Measurements from ENCODE around the gene TARM1. TPM values are rescaled to one million over a fixed set of nuclear protein-coding genes. Genes with fewer than 3 reads are reported as not detected.

TARM1 gene
- total RNA-seq, 2 donors from 2014 or later, result not detected

Other genes with a start within 250 kb of the TARM1 start
- 100 to 1,000 TPM; 392 to 670 TPM for gene MYADM, start 213.5 kb downstream of the TARM1 start, total RNA-seq
- 1 to 10 TPM; 1.1 to 1.4 TPM for gene PRKCG, start 199.2 kb downstream of the TARM1 start, total RNA-seq
- not detected for gene CACNG7, start 172.1 kb downstream of the TARM1 start, total RNA-seq
- gene CACNG8, start 118.4 kb downstream of the TARM1 start, total RNA-seq, result under 1 TPM; 0.05 to 0.22 TPM
- not detected for gene CACNG6, start 89.7 kb downstream of the TARM1 start, total RNA-seq
- gene VSTM1, start 17.5 kb downstream of the TARM1 start, total RNA-seq, result under 1 TPM in 1 of 2 donors, not detected in 1; 0.73 TPM
- 1 to 10 TPM in 1 of 2 donors, under 1 TPM in 1; 0.83 to 2.5 TPM for gene OSCAR, start 19.4 kb upstream of the TARM1 start, total RNA-seq
- 10 to 100 TPM; 49.9 to 54.6 TPM for gene NDUFA3, start 21.5 kb upstream of the TARM1 start, total RNA-seq
- gene TFPT, start 34.3 kb upstream of the TARM1 start, total RNA-seq, result 10 to 100 TPM; 14.9 TPM
- 10 to 100 TPM; 49.4 to 56.8 TPM for gene PRPF31, start 34.4 kb upstream of the TARM1 start, total RNA-seq
- 10 to 100 TPM; 44.5 to 45.4 TPM for gene CNOT3, start 56.4 kb upstream of the TARM1 start, total RNA-seq
- 1 to 10 TPM; 8.0 to 9.0 TPM for gene LENG1, start 78.4 kb upstream of the TARM1 start, total RNA-seq
- gene TMC4, start 91.8 kb upstream of the TARM1 start, total RNA-seq, result 1 to 10 TPM; 1.3 to 3.1 TPM
- gene MBOAT7, start 108.2 kb upstream of the TARM1 start, total RNA-seq, result 10 to 100 TPM; 18.4 to 24.5 TPM
- gene TSEN34, start 109.9 kb upstream of the TARM1 start, total RNA-seq, result 1 to 10 TPM; 8.1 to 8.9 TPM
- gene RPS9, start 119.5 kb upstream of the TARM1 start, total RNA-seq, result 1,000 to 10,000 TPM; 1,676 to 1,883 TPM
- 1 to 10 TPM; 5.2 to 6.2 TPM for gene LILRB3, start 141.6 kb upstream of the TARM1 start, total RNA-seq
- 1 to 10 TPM in 1 of 2 donors, under 1 TPM in 1; 0.91 to 2.4 TPM for gene LILRA6, start 161.4 kb upstream of the TARM1 start, total RNA-seq
- gene LILRB5, start 175.9 kb upstream of the TARM1 start, total RNA-seq, result under 1 TPM in 1 of 2 donors, not detected in 1; 0.20 TPM
- gene LILRB2, start 199.7 kb upstream of the TARM1 start, total RNA-seq, result 1 to 10 TPM; 1.5 to 6.3 TPM
- 1 to 10 TPM; 1.1 to 3.5 TPM for gene LILRA5, start 231.8 kb upstream of the TARM1 start, total RNA-seq